ENCODE results near the gene GCSH.

GCSH gene

GRCh38 chr16:81112453-81112852, 16.3 kb upstream of the GCSH start:
- TF ChIP-seq SIN3A (IDR thresholded peaks at IDR 0.05; ENCODE audit: borderline replicate concordance, insufficient read depth, low read length) = no peak
- no peak for TF ChIP-seq FOXP2 (optimal IDR thresholded peaks at IDR 0.05; ENCODE audit: borderline replicate concordance, extremely low read depth, extremely low read length, insufficient read depth)
- TF ChIP-seq REST (IDR thresholded peaks at IDR 0.05; ENCODE audit: insufficient read depth in 1 of 2, low read depth in 2 of 2, low read length in 2 of 2) = no peak
- TF ChIP-seq TAF1 (IDR thresholded peaks at IDR 0.05; ENCODE audit: borderline replicate concordance, insufficient read depth, low read length) = no peak
- TF ChIP-seq POLR2AphosphoS5 (IDR thresholded peaks at IDR 0.05; ENCODE audit: low read depth, low read length) = no peak

- TF ChIP-seq FOXP2 (optimal IDR thresholded peaks at IDR 0.05; ENCODE audit: borderline replicate concordance, extremely low read depth, extremely low read length, insufficient read depth) = no peak
- TF ChIP-seq TAF1 (IDR thresholded peaks at IDR 0.05; ENCODE audit: borderline replicate concordance, insufficient read depth, low read length) = no peak
- TF ChIP-seq POLR2AphosphoS5 (IDR thresholded peaks at IDR 0.05; ENCODE audit: low read depth, low read length) = no peak
- TF ChIP-seq SIN3A (IDR thresholded peaks at IDR 0.05; ENCODE audit: borderline replicate concordance, insufficient read depth, low read length) = no peak
- no peak for TF ChIP-seq REST (IDR thresholded peaks at IDR 0.05; ENCODE audit: insufficient read depth in 1 of 2, low read depth in 2 of 2, low read length in 2 of 2)
Measured at GRCh38 chr16:81107511-81107910, 11.3 kb upstream of the GCSH start.

- TF ChIP-seq TAF1 (IDR thresholded peaks at IDR 0.05; ENCODE audit: borderline replicate concordance, insufficient read depth, low read length) = no peak
- TF ChIP-seq SIN3A (IDR thresholded peaks at IDR 0.05; ENCODE audit: borderline replicate concordance, insufficient read depth, low read length) = no peak
- TF ChIP-seq REST (IDR thresholded peaks at IDR 0.05; ENCODE audit: insufficient read depth in 1 of 2, low read depth in 2 of 2, low read length in 2 of 2) = no peak
- TF ChIP-seq FOXP2 (optimal IDR thresholded peaks at IDR 0.05; ENCODE audit: borderline replicate concordance, extremely low read depth, extremely low read length, insufficient read depth) = no peak
- TF ChIP-seq POLR2AphosphoS5 (IDR thresholded peaks at IDR 0.05; ENCODE audit: low read depth, low read length) = no peak
Measured at GRCh38 chr16:81106826-81107503, 10.8 kb upstream of the GCSH start.

GRCh38 chr16:81105946-81106345, 9.8 kb upstream of the GCSH start:
- no peak for TF ChIP-seq REST (IDR thresholded peaks at IDR 0.05; ENCODE audit: insufficient read depth in 1 of 2, low read depth in 2 of 2, low read length in 2 of 2)
- TF ChIP-seq SIN3A (IDR thresholded peaks at IDR 0.05; ENCODE audit: borderline replicate concordance, insufficient read depth, low read length) = no peak
- TF ChIP-seq FOXP2 (optimal IDR thresholded peaks at IDR 0.05; ENCODE audit: borderline replicate concordance, extremely low read depth, extremely low read length, insufficient read depth) = no peak
- TF ChIP-seq TAF1 (IDR thresholded peaks at IDR 0.05; ENCODE audit: borderline replicate concordance, insufficient read depth, low read length) = no peak
- TF ChIP-seq POLR2AphosphoS5 (IDR thresholded peaks at IDR 0.05; ENCODE audit: low read depth, low read length) = no peak
